ENCODE measurements around the gene SLC25A39.
A peak's percentile ranks its signal among the peaks of the same experiment; 100 is the strongest.

The SLC25A39 gene

DNA sequence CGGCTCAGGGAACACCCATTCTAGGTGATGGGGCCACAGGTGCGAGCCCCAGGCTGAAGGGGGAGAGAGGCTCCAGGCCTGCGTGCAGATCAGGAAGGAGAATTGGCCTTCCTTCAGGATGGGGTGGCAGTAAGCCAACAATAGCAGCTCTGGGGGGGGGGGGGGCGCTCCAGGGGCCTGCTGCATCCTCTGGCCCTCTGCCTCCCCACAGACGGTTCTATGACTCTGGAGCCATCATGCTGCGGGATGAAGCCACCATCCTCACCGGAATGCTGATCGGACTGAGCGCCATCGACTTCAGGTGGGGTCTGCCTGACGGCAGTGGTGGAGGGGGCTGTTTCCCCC lies 10.1 kb downstream of the SLC25A39 start:
- DNase-seq (ENCODE audit: low read depth in 2 of 2), result no peak

DNA sequence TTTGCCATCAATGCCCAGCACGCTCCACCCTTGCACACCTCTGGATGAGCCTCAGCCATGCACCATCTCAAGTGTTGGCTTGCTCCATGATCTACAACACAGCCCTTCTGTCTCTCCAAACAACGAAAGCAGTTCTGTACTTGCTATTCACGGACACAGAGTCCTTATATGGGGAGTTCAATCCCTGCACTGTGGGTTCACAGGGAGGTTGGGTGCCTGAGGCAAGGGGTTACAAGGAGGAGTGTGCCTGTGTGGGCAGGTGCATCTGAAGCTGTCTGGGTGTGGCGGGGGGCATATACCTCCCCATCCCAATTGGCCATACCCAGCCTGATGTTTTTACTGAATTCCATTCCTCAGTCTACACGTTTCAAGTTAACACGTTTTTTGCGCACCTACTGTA lies 10.6 kb downstream of the SLC25A39 start:
- no peak for DNase-seq (ENCODE audit: low read depth in 2 of 2)

DNA sequence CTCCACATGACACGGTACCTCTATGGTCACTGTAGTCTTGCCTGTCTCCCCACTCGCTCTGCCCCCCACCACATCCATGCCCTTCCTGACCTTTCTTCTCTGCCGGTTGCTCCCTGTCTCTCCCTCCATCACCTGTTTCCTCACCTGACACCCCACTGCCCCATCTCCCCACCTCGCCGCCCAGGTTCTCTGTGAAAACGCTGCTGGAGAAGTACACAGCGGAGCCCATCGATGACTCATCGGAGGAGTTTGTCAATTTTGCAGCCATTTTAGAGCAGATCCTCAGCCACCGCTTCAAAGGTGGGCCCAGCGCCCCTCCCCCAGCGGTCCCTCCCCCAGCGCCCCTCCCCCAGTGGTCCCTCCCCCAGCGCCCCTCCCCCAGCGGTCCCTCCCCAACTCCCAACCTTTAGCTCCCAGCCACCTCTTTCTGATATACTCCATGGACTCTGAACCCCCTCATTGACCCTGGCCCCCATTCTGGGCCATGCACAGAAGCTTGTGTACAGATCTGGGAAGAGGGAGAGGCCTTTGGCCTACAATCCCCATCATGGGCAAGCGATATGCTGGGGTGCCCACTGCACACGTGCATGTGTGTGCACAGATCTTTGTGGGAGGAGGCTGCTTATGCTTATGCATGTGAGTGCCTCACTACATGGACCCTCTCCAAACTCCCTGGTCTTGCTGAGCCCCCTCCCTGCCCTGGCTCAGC lies 12.1 kb downstream of the SLC25A39 start:
- no peak for DNase-seq (ENCODE audit: low read depth in 2 of 2)

DNA sequence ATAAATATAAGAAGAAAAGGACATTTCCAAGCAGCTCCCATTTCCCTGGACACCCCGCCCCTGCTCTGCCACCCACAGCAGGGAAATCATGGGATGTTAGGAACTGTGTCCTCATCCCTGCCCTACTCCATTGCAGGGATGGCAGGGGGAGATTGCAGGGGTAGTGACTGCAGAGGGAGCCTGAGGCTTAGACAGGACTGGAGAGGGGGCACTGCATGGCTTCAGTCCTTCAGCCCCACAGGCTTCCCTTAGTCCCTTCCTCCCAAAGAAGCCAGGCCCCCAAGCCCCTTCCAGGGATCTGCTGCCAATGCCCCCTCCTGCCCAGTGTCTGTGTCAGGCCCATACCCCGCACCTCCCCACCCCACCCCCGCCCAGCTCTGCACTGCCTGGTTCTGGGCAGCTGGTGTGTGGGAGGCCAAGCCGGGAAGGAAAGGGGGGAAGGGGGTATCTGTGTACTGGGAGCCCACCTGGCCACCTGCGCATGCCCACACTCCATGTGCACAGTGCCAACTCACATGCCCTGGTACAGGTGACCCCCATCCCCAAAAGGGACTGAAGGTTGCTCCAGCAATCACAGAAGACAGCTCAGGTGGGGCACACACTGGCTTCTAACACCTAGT lies 13.0 kb downstream of the SLC25A39 start:
- DNase-seq (ENCODE audit: low read depth in 2 of 2), result no peak

DNA sequence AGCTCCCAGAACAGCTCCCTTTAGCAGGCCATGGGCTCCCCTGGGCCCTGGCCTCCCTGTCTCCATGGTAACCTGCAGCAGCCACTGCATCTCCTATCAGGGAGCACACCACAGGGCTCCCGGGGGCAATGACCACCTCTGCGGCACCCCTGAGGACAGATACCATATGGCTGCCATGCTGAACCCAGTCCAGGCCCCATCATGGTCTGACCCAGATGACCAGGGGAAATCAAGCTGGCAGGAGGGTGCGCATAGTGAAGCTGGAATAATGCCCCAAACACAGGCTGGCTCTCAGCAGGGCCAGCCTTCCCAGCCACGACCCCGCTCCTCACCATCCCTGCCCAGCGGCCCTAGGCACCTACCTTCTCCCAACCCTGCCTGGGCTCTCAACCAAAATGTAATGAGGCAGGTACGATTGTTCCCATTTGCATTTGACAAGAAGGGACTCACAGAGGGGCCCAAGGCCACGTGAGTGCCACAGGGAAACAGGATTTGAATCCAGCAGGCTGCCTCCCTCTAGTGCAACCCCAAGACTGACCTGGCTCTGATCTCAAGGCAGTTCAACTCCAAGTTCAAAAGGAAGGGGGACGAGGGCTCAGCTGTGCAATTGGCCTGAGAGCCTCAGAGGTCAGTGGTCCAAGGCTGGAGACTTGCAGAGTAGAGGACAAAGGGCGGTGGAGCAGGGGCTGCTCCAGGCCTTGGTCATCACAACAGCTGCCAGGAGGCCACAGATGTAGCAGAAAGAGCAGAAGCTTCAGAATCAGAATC lies 13.8 kb downstream of the SLC25A39 start:
- no peak for DNase-seq (ENCODE audit: low read depth in 2 of 2)

DNA sequence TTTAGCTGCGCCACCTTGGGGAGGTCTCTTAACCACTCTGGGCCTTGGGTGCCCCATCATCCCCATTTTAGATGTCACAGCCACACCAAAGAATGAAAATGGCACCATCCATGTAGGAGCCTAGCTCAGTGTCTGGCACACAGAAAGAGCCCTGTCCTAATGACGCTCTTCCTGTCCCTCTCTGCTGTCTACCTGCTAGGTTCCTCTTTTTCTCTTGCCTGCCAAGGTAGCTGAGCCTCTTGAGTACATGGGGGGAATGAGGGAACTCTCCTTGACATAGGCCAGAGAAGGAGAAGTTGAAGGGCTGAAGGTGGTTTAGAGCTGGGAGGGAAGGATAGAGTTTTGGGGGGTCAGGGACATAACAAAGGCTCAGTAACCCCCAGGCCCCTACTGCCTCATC lies 14.4 kb downstream of the SLC25A39 start:
- DNase-seq (ENCODE audit: low read depth in 2 of 2), result no peak

DNA sequence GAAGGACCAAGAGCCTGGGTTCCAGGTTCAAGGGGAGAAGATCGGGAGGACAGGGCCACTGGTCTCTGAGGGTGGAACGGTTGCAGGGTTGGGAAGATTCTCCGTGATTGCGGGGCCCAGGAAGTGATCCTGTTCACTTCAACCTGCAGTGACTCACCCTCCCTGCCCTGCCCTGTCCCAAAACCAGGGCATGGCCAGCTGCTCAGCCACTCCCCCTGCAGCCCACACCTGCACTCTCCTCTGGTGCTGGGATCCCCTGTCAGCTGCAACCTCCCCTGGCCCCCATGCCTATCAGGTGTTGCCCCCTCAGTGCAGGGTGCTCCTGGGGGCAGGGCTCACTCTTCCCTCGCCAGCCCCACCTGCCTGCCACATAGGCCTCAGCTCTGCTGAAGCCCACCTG lies 15.2 kb downstream of the SLC25A39 start:
- no peak for DNase-seq (ENCODE audit: low read depth in 2 of 2)

DNA sequence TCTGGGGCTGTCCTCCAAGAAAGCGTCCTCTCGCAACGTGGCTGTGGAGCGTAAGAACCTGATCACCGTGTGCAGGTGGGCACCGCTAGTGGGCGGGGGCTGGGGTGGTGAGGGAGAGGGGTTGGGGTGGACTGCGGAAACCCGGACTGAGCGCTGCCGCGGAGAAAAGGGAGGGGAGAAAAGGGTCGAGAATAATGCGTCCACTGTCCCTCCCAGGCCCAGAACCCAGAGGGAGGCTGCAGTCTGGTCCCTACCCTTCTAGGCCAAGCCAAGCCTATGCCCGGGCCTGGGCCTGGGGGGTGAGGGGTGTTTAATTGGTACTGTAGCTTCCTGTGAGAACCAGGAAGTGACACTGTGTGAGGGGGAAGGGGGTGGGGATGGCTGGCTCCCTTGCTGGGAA lies 15.8 kb downstream of the SLC25A39 start:
- DNase-seq (ENCODE audit: low read depth in 2 of 2), result no peak

DNA sequence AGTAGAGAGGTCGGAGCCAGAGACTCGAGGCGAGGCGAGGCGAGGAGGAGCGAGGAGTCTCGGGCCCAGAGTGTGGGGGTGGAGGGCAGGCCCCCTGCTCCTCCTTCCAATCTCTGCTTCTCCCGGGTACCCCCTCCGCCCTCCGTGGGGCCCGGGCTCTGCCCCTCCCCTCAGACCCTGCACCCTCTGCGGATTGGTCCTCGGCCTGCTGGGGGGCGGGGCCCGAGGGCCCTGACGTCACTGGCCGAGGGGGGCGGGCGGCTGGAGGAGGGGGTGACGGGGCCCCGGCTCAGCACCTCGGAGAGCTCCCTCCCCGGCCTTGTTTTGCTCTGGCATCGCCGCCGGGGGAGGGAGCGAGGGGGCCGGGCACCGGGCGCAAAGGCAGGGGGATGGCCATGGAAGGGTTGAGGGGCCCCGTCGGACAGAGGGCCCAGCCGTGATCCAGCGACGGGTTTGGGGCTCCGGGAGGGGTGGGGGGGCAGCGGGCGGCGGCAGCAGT lies 16.3 kb downstream of the SLC25A39 start, which contains the start of gene RUNDC3A:
RUNDC3A (plus strand) TSS at position 282 of the 499 bp plus-strand sequence. CDS start 232 bp downstream, outside the sequence.
- peak; percentile 74 to 84 for DNase-seq (ENCODE audit: low read depth in 2 of 2)

DNA sequence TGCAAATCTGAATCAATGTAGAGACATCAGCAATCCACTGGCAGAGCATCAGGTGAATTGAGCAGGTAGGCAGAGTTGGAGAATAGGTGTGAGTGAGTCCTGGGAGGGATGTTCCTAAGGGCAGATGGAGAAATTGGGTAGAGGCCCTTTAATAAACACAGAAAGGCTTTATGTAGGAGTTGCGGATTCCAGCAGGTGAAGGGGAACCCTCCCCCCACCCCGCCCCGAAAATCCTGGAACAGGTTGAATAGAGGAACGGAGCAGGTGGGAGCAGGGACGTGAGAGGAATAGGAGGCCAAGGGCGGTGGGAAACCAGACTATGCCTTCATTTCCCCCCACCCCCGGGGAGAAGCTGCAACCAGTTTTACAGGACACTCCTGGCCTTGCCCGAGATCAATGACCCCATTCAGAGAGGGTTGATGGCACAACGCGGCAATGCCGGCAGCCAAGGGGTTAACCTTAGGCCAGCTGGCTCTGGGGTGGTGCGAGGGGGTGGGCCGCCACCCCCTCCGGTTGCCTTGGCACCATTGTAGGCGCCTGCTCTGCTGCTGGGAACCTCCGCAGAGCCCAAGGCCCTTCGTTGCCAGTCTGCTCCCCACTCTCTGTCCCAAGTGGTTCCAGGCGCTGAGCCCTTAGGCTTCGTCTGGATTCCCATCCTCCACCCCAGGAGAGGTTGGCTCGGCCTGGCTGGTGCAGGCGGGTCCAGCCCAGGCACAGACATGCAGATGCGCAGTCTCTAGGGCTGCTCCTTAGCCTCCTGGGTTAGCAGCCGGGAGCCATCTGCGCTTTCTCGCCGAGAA lies 17.0 kb downstream of the SLC25A39 start:
- no peak for DNase-seq (ENCODE audit: low read depth in 2 of 2)

DNA sequence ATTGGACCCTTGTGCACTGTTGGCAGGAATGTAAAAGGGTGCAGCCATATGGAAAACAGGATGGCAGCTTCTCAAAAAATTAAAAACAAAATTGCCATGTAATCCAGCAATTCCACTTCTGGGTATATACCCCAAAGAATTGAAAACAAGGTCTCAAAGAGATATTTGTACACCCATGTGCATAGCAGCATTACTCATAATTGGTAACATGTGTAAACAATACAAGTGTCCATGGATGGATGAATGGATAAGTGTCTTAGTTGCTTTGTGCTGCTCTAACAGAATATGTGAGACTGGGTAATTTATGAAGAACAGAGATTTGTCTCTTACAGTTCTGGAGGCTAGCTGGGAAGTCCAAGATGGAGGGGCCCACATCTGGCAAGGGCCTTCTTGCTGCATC lies 20.0 kb downstream of the SLC25A39 start:
- no peak for DNase-seq (ENCODE audit: low read depth in 2 of 2)

DNA sequence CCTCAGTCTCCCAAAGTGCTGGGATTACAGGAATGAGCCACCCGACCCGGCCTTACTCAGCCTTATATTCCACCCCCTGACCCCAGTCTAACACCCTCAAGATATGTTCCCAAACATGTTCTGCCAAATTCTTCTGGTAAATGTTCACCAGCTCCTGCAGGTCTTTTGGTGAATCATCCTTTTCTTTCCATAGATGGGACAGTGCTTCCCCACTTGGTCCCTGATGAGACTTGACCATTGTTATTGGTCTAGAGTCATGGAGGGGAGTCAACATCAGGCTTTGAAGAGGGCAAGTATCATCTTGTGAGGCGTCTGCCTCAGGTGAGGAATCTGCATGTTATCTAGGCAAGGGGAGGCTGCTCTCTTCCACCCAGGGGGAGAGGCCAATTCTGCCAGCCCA lies 26.6 kb downstream of the SLC25A39 start:
- no peak for DNase-seq (ENCODE audit: low read depth in 2 of 2)

DNA sequence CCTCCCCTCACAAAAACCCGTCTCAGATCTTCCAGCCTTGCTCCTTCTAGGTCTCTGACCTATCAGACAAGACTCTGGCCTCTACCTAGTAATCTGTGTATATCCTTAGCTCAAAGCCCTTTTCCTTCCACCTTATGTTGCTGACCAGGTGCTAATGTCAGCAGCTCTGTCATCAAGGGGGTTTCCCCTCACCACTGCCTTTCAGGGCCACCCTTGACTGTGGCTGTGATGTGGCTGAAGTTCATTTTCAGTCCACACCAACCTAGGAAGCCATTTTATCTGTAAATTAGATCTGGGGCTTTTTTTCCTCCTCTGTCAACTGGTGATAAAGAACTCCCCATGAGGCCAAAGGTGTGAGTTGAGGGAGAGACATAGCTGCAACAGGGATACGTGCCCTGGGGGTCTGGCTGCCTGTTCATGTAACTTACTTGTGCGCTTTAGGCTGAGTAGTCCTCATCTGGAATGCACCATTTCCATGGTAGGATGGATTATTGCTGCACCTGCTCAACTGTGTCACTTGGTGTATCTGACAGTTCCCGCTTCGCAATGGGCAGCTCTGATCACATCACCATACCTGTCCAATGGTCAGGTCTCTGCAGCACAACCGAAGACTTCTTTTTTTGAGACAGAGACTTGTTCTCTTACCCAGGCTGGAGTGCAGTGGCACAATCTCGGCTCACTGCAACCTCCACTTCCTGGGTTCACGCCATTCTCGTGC lies 31.0 kb downstream of the SLC25A39 start:
- DNase-seq (ENCODE audit: low read depth in 2 of 2), result no peak

DNA sequence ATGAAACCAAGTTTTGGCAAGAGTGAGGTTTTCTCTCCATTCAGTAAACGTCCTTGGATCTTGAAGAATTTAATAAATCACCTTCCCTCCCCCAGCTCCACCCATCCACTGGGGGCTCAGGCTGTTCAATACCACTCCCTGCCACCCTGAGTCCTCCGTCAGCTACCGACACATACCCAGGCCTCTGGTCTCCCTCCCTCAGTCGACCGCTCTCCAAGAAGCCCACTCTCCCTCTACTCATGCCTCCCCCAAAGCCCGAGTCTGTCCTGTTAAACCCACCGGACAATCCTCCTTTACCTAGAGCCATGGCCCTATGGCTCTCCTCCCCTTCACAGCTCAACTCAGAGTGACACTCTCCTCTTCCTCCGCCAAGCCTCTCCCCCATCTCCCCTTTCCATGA lies 37.0 kb downstream of the SLC25A39 start:
- no peak for DNase-seq (ENCODE audit: low read depth in 2 of 2)

DNA sequence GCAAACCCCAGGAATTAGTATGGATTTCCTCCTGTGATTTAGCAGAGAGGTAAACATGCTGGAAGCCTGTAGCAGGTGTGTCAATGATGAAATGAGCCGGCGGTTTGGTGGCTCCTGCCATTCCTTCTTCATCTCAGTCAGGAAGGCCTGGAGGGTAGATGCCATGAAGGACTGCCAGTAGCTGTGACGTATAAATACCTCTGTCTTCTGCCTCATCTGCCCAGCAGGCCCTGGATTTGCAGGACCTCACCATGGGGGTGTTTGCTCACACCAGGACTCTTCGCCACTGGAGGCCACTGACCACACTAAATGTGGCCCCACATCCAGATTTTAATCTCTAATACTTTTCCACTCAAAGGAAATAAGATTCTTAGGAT lies 40.6 kb downstream of the SLC25A39 start:
- no peak for DNase-seq (ENCODE audit: low read depth in 2 of 2)

DNA sequence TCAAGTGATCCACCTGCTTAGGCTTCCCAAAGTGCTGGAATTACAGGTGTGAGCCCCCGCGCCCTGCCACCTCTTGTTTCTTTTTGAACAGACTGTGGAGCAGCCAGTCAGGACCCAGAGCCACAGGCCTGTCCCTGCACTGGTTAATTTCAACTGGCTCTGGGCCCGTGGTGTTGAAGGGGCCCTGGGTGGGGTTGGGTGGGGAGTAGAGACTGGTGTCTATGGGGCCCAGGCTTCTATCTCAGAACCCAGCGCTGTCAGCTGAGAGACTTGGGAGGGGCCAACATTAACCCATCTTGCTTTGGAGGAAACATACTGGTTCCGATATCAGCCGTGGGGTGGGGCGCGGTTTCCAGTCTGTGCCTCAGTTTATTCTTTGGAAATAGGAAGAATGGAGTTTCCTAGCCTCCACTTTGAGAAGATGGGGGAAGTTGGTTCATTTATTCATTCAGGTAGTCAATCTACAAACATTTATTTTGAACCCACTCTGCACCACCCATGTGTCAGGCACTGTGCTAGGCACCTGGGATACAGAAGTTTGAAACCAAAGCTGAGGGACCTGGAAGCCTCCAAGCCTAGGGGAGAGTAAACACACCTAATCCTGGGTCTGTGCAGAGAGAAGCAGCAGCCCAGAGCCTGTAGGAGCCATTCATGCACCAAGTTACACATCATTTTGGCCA lies 41.1 kb downstream of the SLC25A39 start:
- no peak for DNase-seq (ENCODE audit: low read depth in 2 of 2)

DNA sequence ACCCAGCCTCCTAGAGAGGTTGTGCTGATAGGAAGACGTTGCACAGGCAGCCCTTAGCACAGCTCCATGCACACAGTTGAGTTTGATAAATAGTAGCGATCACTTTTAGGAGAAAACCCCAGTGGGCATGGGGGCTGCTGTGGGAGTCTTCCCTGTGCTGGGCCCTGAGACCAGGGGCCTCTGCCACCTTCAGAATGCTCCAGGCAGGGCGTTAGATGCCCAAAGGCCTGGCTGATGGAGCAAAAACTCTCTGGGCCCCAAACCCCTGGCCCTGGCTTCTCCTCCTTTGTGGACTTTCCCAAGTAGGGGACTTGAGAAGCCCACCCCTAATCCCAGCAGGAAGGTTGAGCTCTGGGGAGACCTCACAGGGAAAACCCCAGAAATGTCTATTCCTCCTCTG lies 42.4 kb downstream of the SLC25A39 start:
- no peak for DNase-seq (ENCODE audit: low read depth in 2 of 2)

DNA sequence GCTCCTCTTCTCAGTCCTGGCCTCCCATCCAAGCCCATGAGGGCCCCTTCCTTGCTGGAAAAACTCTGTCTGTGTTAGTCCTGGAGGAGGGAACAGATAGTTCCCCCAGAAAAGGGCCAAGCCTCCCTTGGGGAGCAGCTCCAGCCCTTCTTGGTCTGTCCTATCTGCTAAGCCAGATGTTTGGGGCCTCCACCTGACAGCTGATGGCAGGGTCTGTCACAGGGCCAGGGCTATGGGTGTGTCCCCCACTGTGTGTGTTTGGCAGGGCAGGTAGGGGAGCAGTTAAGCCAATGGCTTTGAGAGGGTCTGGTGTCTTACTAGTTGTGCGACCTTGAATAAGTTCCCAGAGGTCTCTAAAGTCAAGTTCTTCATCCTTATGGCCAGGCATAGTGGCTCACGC lies 43.1 kb downstream of the SLC25A39 start:
- no peak for DNase-seq (ENCODE audit: low read depth in 2 of 2)

DNA sequence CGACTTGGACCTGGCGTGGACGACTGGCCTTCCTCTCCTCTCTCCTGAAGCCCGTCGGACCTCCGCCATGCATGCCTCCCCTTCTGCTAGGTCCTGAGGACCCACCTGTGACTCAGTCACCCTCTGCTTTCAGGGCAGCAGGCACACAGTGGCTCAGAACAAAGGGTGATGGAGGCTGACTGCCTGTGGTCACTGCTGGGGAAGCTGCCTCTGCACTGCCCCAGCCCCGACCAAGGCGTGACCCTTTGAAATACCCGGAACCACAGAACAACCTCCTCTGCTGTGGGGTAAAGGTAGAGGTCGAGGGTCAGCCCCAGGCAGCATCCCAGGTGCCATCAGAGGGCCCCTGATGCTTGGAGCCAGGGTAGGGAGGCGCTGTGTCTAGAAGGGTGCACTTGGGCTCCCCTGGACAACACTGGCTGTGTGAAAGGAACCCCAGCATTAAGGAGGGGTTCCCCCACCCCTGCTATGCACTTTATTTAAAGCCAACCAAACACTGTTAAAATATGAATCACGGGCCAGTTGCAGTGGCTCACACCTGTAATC lies 44.2 kb downstream of the SLC25A39 start:
- DNase-seq (ENCODE audit: low read depth in 2 of 2), result no peak

DNA sequence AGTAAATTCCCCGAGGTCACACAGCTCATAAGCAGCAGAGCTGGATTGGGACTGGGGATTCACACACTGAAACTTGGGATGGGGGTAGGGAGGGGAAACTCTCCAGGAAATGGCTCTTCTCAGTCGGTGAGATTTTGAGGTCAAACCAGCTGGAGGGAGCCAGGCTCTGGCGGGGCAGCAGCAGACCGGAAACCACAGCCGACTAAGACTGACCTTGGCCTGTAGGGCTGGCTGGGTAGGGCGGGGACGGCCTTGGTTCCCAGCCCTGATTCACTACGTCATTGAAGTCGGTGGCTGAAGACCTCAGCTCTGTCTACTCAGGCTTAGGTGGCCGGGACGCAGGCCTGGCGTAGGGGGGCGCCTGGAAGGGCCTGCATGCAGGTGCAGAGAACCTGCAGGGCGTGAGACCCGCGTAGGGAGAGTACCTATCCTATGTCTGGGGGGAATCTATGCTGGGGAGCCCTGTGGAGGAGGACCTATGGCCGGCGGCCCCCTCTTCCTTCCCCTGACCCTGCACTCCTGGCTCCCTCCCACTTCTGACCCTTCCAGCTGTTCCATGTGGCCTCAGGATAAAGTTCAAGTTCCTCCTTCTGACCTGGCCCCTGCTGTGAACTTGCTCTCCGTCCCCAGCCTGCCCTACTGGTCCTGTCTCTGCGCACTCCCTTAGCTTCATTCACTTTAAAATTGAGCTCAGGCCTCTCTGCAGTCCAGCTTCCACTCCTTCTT lies 44.8 kb downstream of the SLC25A39 start:
- no peak for DNase-seq (ENCODE audit: low read depth in 2 of 2)

All from stimulated activated CD4-positive, alpha-beta T cell treated with anti-CD3 and anti-CD28 coated beads, Interleukin-1b, Interleukin-23, amount 100 ng/mL, for 4 hours (primary cell).